Fibroblast of the conjunctiva (primary cell): ENCODE results near the gene PLCL1.

ENCODE experiments used
- DNase-seq: peaks from one replicate; pipeline ENCODE4 v3.0.0-alpha.2; 2010; ENCODE audit warnings: low read depth

Gene PLCL1

GRCh38 chr2:197804049-197804757, at the start of gene PLCL1:
Gene PLCL1, plus strand, starts transcription at chr2:197804593.
- peak; percentile 80 for DNase-seq

- no peak for DNase-seq
Measured at GRCh38 chr2:197759013-197759412, 45.4 kb upstream of the PLCL1 start.

- no peak for DNase-seq
Measured at GRCh38 chr2:197759625-197760292, 44.6 kb upstream of the PLCL1 start.

GRCh38 chr2:197760293-197760657, 44.1 kb upstream of the PLCL1 start:
- no peak for DNase-seq

GRCh38 chr2:197777823-197778407, 26.5 kb upstream of the PLCL1 start:
- peak; percentile 14 for DNase-seq

- no peak for DNase-seq
Measured at GRCh38 chr2:197779261-197779660, 25.1 kb upstream of the PLCL1 start.

- DNase-seq, result no peak
Measured at GRCh38 chr2:197782126-197782525, 22.3 kb upstream of the PLCL1 start.

- DNase-seq, result no peak
Measured at GRCh38 chr2:197784956-197785941, 19.1 kb upstream of the PLCL1 start, which contains the start of gene BOLL. Gene BOLL, minus strand, starts transcription at chr2:197785319. Its CDS starts 3,469 bp downstream, at chr2:197781850.

- DNase-seq, result no peak
Measured at GRCh38 chr2:197786010-197786877, 18.1 kb upstream of the PLCL1 start.

GRCh38 chr2:197793456-197793855, 10.9 kb upstream of the PLCL1 start:
- no peak for DNase-seq

GRCh38 chr2:197795277-197795676, 9.1 kb upstream of the PLCL1 start:
- no peak for DNase-seq

- no peak for DNase-seq
Measured at GRCh38 chr2:197798187-197798586, 6.2 kb upstream of the PLCL1 start.

- no peak for DNase-seq
Measured at GRCh38 chr2:197799068-197799467, 5.3 kb upstream of the PLCL1 start.

GRCh38 chr2:197800091-197800490, 4.3 kb upstream of the PLCL1 start:
- no peak for DNase-seq

- DNase-seq, result no peak
Measured at GRCh38 chr2:197801033-197801432, 3.4 kb upstream of the PLCL1 start.

- DNase-seq, result peak; percentile 40
Measured at GRCh38 chr2:197803033-197803444, 1.4 kb upstream of the PLCL1 start.

- no peak for DNase-seq
Measured at GRCh38 chr2:197804758-197805714, 643 bp downstream of the PLCL1 start.

GRCh38 chr2:197805715-197806633, 1.6 kb downstream of the PLCL1 start:
- DNase-seq, result no peak

- no peak for DNase-seq
Measured at GRCh38 chr2:197809064-197809463, 4.7 kb downstream of the PLCL1 start.
